T47D (cell line): ENCODE measurements around the gene UPB1.

Experiments
- DNase-seq, 2 experiments: peaks; one replicate each; pipeline versions ENCODE4 v3.0.0 to v3.0.0-alpha.2; 2011 to 2012; ENCODE audit warnings: low read depth in 1 of 2, low spot score in 1 of 2
- JUND ChIP-seq: IDR thresholded peaks from 2 replicates; pipeline ENCODE4 v1.6.1; 2012; ENCODE audit warnings: low read depth
- in situ Hi-C: cut with HindIII; loops from 2 replicates; pipeline ENCODE4 v1.10.0; 2016; ENCODE audit warnings: low sequenced_read_pairs, low pct_unique_long_range_greater_than_20kb

Gene UPB1

DNA sequence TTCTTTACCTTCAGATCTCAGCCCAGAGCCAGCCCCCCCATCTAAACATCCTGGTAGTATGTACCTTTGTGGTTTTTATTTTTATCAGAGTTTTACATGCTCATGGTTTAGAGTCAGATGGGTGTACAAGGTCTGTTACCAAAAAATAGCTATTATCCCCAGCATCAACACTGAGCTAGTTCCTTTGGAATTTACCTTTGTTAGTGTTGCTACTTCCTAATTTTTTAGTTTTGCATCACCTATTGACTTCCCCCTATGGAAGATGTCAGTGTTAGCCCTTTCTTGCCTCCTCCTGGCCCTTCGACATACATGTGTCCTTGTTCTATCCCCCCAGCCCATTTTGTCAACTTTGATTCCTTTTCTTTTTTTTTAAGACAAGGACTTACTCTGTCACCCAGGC lies 7.4 kb downstream of the UPB1 start:
- DNase-seq, result no peak
- no peak for TF ChIP-seq JUND
- in situ Hi-C loops, result no loop called here

DNA sequence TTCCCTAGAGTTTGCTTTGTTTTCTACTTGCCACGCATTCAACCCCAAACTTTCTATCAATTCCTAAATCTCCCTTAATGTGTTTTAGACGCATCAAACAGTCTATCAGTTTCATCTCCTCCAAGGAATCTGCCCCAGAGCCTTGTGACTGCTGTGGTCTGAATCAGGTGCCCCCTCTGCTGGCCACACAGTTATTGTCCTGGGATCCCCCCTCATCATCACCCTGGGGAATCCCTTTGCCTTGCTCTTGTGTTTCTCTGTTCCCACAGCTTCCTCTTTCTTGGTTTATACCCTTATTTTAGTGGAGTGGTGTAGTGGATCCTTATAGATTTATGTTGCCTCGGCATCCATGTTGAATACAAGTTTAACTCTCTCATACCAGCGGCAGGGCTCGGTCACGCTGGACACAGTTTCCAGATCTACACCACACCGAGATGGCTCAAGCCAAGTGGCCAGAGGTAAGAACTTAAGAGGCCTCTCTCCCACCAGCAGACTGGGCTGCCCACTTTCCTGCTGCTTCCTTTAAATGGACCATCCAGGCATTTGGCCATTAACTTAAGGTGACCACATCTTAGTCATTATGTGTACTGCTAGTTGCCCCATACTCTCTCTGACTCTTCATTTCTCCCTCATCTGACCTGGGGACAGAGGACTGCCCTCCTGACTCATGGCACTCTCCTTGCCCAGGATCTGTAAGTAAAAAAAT lies 8.2 kb downstream of the UPB1 start:
- DNase-seq, result peak; percentile 16 to 54
- TF ChIP-seq JUND, result no peak
- in situ Hi-C loops, result no loop called here

DNA sequence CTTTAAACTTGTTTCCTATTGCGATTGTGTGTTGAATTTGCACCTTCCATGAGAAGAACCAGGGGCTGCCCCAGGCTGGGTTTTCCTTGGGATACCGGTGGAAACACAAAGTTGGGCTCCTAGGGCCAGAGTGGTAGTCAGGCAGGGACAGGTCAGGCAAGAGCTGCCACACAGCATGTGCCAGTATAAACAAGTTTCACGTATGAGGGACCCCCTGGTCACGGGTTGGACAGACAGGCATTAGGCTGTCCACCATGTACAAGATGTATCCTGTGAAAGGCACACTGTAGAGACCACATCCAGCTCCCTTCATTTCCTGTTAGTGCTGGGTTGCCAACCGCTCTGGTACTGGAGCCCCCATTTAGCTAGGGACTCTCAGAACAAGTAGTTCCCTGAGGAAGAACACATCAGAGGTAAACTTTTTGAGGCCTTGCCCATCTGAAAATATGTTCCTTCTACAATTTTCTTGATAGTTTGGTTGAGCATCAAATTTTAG lies 8.8 kb downstream of the UPB1 start:
- in situ Hi-C loops, result no loop called here
- TF ChIP-seq JUND, result no peak
- DNase-seq, result no peak

DNA sequence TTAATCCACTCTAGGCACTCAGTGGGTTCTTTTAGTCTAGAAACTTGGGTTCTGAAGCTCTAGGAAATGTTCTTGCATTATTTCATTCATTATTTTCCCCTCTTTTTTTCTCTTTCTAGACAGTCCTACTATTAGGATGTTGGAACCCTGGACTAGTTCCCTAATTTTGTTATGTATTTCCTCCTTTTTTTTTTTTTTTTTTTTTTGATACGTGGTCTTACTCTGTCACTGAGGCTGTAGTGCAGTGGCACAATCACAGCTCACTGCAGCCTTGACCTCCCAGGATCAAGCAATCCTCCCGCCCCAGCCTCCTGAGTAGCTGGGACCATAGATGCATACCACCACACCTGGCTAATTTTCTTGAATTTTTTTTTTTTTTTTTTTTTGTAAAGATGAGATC lies 9.4 kb downstream of the UPB1 start:
- in situ Hi-C loops, result no loop called here
- TF ChIP-seq JUND, result no peak
- no peak for DNase-seq

DNA sequence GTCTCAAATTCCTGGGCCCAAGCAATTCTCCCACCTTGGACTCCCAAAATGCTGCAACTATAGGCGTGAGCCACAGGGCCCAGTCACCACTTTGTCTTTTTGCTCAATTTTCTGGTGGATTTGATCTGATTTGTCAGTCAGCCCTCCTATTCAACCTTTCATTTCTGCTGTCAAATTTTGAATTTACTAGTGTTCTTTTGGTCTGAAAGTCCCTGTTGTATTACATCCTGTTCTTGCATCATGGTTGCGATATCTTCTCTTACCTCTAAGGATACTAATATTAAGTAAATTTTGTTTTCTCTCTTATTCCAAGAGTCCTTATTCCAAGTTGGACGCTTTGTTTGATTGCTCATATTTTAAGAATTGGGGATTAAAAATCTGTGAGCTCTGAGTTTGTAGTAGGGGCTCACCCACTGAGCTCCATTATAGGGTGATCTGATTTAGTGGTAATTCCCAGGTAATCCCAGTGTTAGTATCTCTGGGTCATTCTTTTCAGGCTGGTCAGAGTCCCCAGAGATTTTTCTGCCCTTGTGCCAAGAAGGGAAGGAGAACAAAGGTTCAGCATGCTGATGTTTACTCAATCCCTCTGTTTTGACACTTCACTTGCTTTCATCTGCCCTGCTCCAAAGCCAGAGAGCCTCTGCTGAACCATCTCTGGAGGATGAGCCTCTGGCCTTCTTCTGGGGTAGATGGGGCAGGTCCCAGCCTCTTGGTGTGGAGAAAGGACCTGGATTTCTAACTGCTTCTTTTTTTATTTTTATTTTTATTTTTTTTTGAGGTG lies 10.0 kb downstream of the UPB1 start:
- in situ Hi-C loops, result no loop called here
- DNase-seq, result no peak
- no peak for TF ChIP-seq JUND

DNA sequence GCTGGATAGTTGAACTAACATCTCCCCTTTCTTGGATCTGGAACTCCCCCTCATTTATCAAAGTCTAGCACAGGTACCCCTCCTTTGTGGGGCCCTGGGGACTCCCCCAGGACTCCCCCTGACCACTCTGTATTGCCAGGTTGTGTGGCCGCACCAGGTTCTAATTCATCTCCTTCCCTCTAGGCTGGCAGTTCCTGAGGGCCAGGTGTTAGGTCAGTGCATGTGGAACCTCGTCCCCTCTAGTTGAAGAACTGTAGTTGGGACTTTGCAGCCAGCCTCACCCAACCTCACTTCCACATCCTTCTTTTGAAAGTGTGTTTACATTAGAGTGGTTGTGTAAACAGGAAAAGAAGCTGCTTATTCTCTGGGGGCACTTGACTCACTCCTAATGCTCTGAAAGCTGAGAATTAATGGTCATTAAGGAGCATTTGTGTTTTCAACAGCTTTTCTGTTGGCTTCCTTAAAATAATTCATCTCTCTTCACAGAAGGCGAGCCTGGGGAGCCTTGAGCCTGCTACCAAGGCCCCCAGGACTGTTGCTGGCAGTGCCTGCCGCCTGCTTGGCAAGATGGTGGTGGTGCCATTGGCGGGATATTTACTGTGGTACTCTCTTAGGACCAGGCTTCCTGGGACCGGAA lies 11.8 kb downstream of the UPB1 start:
- in situ Hi-C loops, result no loop called here
- no peak for DNase-seq
- TF ChIP-seq JUND, result no peak

DNA sequence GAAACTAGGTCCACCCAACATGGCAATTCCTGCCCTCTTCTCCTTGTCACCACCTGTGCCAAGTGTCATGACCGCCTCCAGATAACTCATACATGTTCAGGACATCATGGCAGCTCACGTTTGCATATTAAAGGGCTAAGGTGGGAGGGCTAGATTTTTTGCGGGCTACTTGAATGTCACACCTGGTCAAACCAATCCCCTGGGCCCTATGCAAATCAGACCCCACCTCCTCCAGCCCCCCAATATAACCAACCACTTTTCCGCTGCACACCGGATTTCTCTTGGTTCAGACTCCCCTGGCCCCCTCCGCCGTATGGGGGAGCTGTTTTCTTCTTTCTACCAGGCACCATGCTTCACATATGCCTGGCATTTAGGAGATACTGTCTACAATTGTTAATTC lies 12.6 kb downstream of the UPB1 start:
- no peak for TF ChIP-seq JUND
- in situ Hi-C loops, result no loop called here
- no peak for DNase-seq

DNA sequence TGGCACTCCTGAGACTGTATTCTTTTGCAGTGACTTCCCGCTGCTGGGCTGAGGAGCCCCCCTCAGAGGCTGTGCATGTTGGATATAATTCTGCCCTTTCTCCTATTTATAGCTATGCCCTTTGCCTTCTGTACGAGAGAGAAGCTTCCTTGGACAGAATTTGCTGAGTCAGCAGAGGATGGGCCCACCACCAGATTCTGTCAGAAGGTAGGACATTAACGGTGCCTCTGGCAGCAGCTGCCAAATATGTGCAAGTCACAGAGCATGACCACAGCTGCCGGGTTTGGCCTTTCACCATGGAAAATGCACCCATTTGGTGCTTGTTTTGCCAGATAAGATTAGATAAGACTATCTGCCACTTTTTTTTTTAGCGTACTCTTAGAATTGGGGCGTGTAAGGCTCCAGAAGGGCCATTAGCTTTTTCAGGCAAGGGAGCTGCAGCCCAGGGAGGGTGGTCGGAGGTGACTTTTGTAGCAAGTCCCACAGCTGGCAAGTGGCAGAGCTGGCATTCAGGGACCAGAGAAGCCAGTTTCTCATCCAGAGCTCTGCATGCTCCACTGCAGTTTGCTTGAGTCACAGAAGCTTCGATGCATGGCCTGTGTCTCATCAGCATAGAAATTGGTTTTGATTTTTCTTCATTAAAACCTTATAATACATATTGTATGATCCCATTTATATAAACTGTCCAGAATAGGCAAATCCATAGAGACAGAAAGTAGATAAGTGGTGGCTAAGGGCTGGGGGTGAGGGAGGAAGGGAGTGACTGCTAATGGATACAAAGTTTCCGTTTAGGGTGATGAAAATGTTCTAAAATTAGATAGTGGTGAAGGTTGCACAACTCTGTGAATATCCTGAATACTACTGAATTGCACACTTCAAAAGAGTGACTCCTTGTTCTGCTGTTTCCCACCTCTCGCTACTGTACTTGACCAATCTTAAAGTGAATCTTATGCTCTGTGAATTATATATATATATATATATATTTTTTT lies 15.8 kb downstream of the UPB1 start:
- TF ChIP-seq JUND, result no peak
- in situ Hi-C loops, result no loop called here
- DNase-seq, result no peak

DNA sequence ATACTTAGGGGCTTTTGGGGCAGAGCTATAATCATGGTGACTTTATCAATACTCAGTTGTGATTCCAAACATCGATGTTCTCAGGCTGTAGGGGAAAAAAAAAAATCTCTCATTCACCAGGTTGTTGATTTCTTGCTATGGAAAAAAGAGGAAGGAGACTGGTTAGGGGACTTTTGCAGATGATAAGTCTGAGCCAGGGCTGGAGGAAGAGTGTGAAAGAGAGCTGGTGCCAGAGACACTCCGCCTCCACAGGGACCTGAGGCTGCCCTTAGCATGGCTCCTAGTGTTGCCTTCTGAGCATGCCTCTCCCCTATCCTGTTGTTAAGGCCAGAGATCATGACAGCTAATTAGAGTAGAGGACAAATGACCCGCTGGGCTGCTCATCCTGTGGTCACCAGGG lies 16.9 kb downstream of the UPB1 start:
- DNase-seq, result no peak
- TF ChIP-seq JUND, result no peak
- in situ Hi-C loops, result no loop called here

DNA sequence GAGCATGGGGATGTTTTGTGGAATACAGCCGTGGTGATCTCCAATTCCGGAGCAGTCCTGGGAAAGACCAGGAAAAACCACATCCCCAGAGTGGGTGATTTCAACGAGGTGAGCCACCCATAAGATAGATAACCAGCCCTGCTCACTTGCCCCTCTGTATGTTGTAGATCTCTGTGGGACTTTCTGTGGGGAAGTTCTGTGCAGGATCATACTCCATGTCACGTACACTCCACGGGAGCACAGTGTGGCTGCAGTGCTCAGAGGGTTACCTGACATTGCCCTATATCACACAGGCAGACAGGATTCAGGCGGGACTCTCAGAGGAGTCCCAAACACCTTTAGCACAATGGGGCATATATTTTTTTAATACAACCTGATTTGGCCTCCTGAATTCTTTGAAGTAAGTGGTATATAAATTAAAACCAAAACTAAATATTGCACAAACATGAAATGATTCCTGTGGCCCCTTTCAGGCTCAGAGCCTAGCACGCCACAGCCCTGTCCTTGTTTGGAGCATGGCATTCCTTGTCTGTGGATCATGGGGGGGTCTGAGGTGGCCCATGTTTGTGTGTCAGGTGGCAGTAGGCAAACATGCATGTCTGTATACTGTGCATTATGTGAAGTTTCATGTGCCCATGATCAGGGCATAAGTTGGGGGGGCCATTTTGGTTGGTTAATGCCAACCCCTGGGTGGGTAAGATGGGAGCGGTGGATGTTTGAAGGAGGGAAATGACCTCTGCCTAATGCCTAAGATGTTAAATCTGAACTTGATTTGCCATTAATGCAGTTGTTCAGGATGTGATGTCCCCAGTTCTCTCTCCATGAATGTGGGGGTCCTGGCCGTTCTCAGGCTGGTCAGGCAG lies 18.5 kb downstream of the UPB1 start:
- TF ChIP-seq JUND, result no peak
- in situ Hi-C loops, result no loop called here
- DNase-seq, result no peak
